HCT116 (cell line): ENCODE data around the gene IPCEF1. TPM values are rescaled to one million over a fixed set of nuclear protein-coding genes. Genes with fewer than 3 reads are reported as not detected.

Source experiments
- ATAC-seq: fragments of 200-7000 bp; cut with Tn5 transposase; 2 replicates; pipeline ENCODE4 v1.9.1; 2020; ENCODE audit warnings: mild to moderate bottlenecking, moderate library complexity
- BruUV-seq: library from RNA; stranded (reverse); fragments of 400-500 nt; replicated peaks from 2 replicates; lab custom pipeline; 2021; lab: Mats Ljungman, UMichigan
- CTCF ChIA-PET: fragments of 300-600 bp; sonication (Branson Sonifier 250); formaldehyde crosslinking; loops from one replicate; lab custom pipeline; 2021; ENCODE audit warnings: antibody characterized with exemption; lab: Charles Lee
- POLR2A ChIA-PET: fragments of 300-600, 350-600 bp; sonication (Branson Sonifier 250); formaldehyde crosslinking; loops from one replicate; lab custom pipeline; 2021; ENCODE audit warnings: antibody characterized with exemption; lab: Charles Lee
- RAD21 ChIA-PET, 2 experiments: fragments of 300-600 bp; sonication (Branson Sonifier 250); formaldehyde crosslinking; loops; one replicate each; lab custom pipeline; 2023; ENCODE audit warnings: low total read pairs in 2 of 2; ENCODE audit not compliant: uncharacterized antibody in 2 of 2, unreplicated experiment in 2 of 2, low non-redundant PET in 1 of 2; lab: Charles Lee
- DNase-seq: peaks from one replicate; pipeline ENCODE4 v3.0.0-alpha.2; 2010; ENCODE audit warnings: low read depth, low spot score
- H2AFZ ChIP-seq: fragments of 200-600 bp; shearing (Covaris generic), sonication (generic); 2 replicates; pipeline ENCODE4 v1.6.1; 2017; ENCODE audit warnings: low read depth, mixed run types, mixed read lengths, antibody characterized with exemption, low read length; ENCODE audit not compliant: poor library complexity, severe bottlenecking
- H3K27ac ChIP-seq: 2 replicates; pipeline ENCODE4 v1.5.1; 2012; ENCODE audit warnings: low read depth, low read length
- H3K27me3 ChIP-seq: fragments of 200-600 bp; sonication (generic); 2 replicates; pipeline ENCODE4 v1.6.1; 2016; ENCODE audit warnings: mixed run types, low read length, mixed read lengths; ENCODE audit not compliant: insufficient read depth
- H3K36me3 ChIP-seq, 2 experiments: fragments of 200-500 bp in 1 of 2; fragments of 200-600 bp in 1 of 2; sonication (Bioruptor generic) in 1 of 2; sonication (generic) in 1 of 2; 2 replicates each; pipeline versions ENCODE4 v1.5.1 to v1.6.1; 2014 to 2016; ENCODE audit warnings: low read length in 2 of 2, inconsistent platforms in 1 of 2, mixed read lengths in 1 of 2, mixed run types in 1 of 2; ENCODE audit not compliant: insufficient read depth in 2 of 2, control insufficient read depth in 1 of 2
- H3K4me1 ChIP-seq, 2 experiments: fragments of 200-600 bp in 1 of 2; sonication (generic) in 1 of 2; 2 replicates each; pipeline versions ENCODE4 v1.5.1 to v1.6.1; 2012 to 2017; ENCODE audit warnings: low read length in 2 of 2, inconsistent platforms in 1 of 2, mild to moderate bottlenecking in 1 of 2, mixed read lengths in 1 of 2, mixed run types in 1 of 2, moderate library complexity in 1 of 2; ENCODE audit not compliant: insufficient read depth in 2 of 2, control insufficient read depth in 1 of 2
- H3K4me2 ChIP-seq: fragments of 200-600 bp; sonication (generic); 2 replicates; pipeline ENCODE4 v1.6.1; 2017; ENCODE audit warnings: mixed run types, low read length, mixed read lengths
- H3K4me3 ChIP-seq, 2 experiments: fragments of 200-600 bp in 1 of 2; sonication (generic) in 1 of 2; replicated peaks in 1 of 2; 2 replicates each; pipeline ENCODE4 v1.5.1; 2011 to 2016; ENCODE audit warnings: low read length in 2 of 2, control low read depth in 1 of 2, low read depth in 1 of 2, mild to moderate bottlenecking in 1 of 2, mixed read lengths in 1 of 2, mixed run types in 1 of 2
- H3K79me2 ChIP-seq: fragments of 200-600 bp; sonication (generic); 2 replicates; pipeline ENCODE4 v1.6.1; 2017; ENCODE audit warnings: mild to moderate bottlenecking, mixed run types, low read length, moderate library complexity, mixed read lengths; ENCODE audit not compliant: insufficient read depth
- H3K9ac ChIP-seq: fragments of 200-600 bp; sonication (generic); 2 replicates; pipeline ENCODE4 v1.6.1; 2016; ENCODE audit warnings: low read length, mixed read lengths
- H3K9me2 ChIP-seq: fragments of 200-600 bp; sonication (generic), shearing (Covaris generic); 2 replicates; pipeline ENCODE4 v1.6.1; 2017; ENCODE audit warnings: mixed run types, mild to moderate bottlenecking, moderate library complexity; ENCODE audit not compliant: insufficient read depth
- H3K9me3 ChIP-seq, 2 experiments: fragments of 200-500 bp in 1 of 2; fragments of 200-600 bp in 1 of 2; sonication (Bioruptor generic) in 1 of 2; sonication (generic) in 1 of 2; 2 replicates each; pipeline ENCODE4 v1.6.1; 2014 to 2017; ENCODE audit warnings: low read length in 2 of 2, mixed read lengths in 2 of 2, inconsistent platforms in 1 of 2, low read depth in 1 of 2, mild to moderate bottlenecking in 1 of 2, mixed run types in 1 of 2, moderate library complexity in 1 of 2; ENCODE audit not compliant: control insufficient read depth in 1 of 2, insufficient read depth in 1 of 2
- H4K20me1 ChIP-seq: fragments of 200-600 bp; sonication (generic), shearing (Covaris generic); 2 replicates; pipeline ENCODE4 v1.6.1; 2017; ENCODE audit warnings: mixed run types, mild to moderate bottlenecking, moderate library complexity; ENCODE audit not compliant: insufficient read depth
- CBX3 ChIP-seq: IDR thresholded peaks from 2 replicates; pipeline ENCODE4 v1.6.1; 2012; ENCODE audit warnings: low read depth
- EGR1 ChIP-seq: IDR thresholded peaks from 2 replicates; pipeline ENCODE4 v1.6.1; 2012; ENCODE audit warnings: low read depth
- ELF1 ChIP-seq: IDR thresholded peaks from 2 replicates; pipeline ENCODE4 v1.6.1; 2012; ENCODE audit warnings: low read depth, borderline replicate concordance
- EZH2 ChIP-seq: fragments of 200-600 bp; sonication (generic); IDR thresholded peaks from 2 replicates; pipeline ENCODE4 v1.6.1; 2017; ENCODE audit warnings: antibody characterized with exemption, mixed run types
- EZH2phosphoT487 ChIP-seq: fragments of 200-600 bp; IDR thresholded peaks from 2 replicates; pipeline ENCODE4 v1.6.1; 2018; ENCODE audit warnings: antibody characterized with exemption, borderline replicate concordance
- FOSL1 ChIP-seq: IDR thresholded peaks from 2 replicates; pipeline ENCODE4 v1.6.1; 2012; ENCODE audit warnings: low read depth
- JUND ChIP-seq: IDR thresholded peaks from 2 replicates; pipeline ENCODE4 v1.6.1; 2012
- POLR2AphosphoS5 ChIP-seq: IDR thresholded peaks from 2 replicates; pipeline ENCODE4 v1.6.1; 2011; ENCODE audit warnings: mild to moderate bottlenecking, low read depth, low read length, moderate library complexity
- RAD21 ChIP-seq: IDR thresholded peaks from 2 replicates; pipeline ENCODE4 v1.6.1; 2012; ENCODE audit warnings: low read depth, mild to moderate bottlenecking
- SIN3A ChIP-seq: IDR thresholded peaks from 2 replicates; pipeline ENCODE4 v1.6.1; 2012; ENCODE audit warnings: low read depth
- SP1 ChIP-seq: IDR thresholded peaks from 2 replicates; pipeline ENCODE4 v1.6.1; 2012; ENCODE audit warnings: low read depth
- SRF ChIP-seq: IDR thresholded peaks from 2 replicates; pipeline ENCODE4 v1.6.1; 2012; ENCODE audit warnings: low read depth
- TCF7L2 ChIP-seq: IDR thresholded peaks from 2 replicates; pipeline ENCODE4 v1.7.0; 2011; ENCODE audit warnings: borderline replicate concordance, inconsistent platforms; ENCODE audit not compliant: insufficient read depth, insufficient read length; ENCODE audit errors: extremely low read depth
- YY1 ChIP-seq: IDR thresholded peaks from 2 replicates; pipeline ENCODE4 v1.6.1; 2011; ENCODE audit warnings: low read length, low read depth, moderate library complexity, mild to moderate bottlenecking; ENCODE audit not compliant: insufficient replicate concordance; ENCODE audit errors: extremely low read depth
- ZNF274 ChIP-seq: fragments of 200-500 bp; sonication (Bioruptor generic); IDR thresholded peaks from 2 replicates; pipeline ENCODE4 v1.6.1; 2014; ENCODE audit warnings: mild to moderate bottlenecking, low read depth, low read length, inconsistent platforms
- intact Hi-C: fragments of 100-400 bp; cut with micrococcal nuclease; formaldehyde crosslinking; loops from 2 replicates; pipeline ENCODE4 v1.10.0; 2022
- total RNA-seq: library from RNA; stranded (reverse); gene quantifications from one replicate; pipeline ENCODE4 v1.2.1, GENCODE V29; 2021; ENCODE audit not compliant: unreplicated experiment
- TF ChIP-seq, protein P1 (sequence below): IDR thresholded peaks from 2 replicates; pipeline ENCODE4 v1.6.1; 2011; ENCODE audit warnings: mild to moderate bottlenecking, low read length, moderate library complexity; ENCODE audit not compliant: insufficient replicate concordance; ENCODE audit errors: extremely low read depth
- TF ChIP-seq, protein P2 (sequence below): IDR thresholded peaks from 2 replicates; pipeline ENCODE4 v1.6.1; 2012
- TF ChIP-seq, protein P3 (sequence below): IDR thresholded peaks from 2 replicates; pipeline ENCODE4 v1.6.1; 2012; ENCODE audit warnings: low read depth
- TF ChIP-seq, protein P4 (sequence below): IDR thresholded peaks from 2 replicates; pipeline ENCODE4 v1.6.1; 2012

IPCEF1 gene
- total RNA-seq, 1 experiment from 2014 or later, result 0.32 TPM

DNA sequence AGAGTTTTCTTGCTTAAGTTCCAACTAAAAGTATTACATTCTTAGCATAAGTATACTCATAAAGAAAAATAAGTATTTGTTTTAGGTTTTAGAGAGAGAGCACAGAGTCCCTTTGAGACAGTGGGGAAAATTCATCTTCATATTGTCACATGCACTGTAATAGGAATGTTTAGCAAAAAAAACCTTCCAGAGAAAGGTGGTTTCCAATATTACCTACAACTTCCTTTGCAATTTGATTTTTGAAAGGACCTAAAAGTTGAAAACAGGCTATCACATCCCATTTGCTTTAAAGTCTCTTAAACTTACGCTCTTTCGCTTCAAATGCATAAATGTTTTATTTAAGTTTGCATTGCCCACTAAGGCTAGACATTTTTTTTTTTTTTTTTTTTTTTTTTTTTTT is 231.2 kb downstream of the IPCEF1 start:
- H4K20me1 ChIP-seq, result no peaks in the 10 kb centered on the region
- H2AFZ ChIP-seq, result no peak overlapping the region
- POLR2A ChIA-PET, result no interaction called here
- no peaks in the 10 kb centered on the region for H3K4me1 ChIP-seq
- H3K79me2 ChIP-seq, result no peaks in the 10 kb centered on the region
- H3K27me3 ChIP-seq, result no peaks in the 10 kb centered on the region
- TF ChIP-seq, protein P1, sequence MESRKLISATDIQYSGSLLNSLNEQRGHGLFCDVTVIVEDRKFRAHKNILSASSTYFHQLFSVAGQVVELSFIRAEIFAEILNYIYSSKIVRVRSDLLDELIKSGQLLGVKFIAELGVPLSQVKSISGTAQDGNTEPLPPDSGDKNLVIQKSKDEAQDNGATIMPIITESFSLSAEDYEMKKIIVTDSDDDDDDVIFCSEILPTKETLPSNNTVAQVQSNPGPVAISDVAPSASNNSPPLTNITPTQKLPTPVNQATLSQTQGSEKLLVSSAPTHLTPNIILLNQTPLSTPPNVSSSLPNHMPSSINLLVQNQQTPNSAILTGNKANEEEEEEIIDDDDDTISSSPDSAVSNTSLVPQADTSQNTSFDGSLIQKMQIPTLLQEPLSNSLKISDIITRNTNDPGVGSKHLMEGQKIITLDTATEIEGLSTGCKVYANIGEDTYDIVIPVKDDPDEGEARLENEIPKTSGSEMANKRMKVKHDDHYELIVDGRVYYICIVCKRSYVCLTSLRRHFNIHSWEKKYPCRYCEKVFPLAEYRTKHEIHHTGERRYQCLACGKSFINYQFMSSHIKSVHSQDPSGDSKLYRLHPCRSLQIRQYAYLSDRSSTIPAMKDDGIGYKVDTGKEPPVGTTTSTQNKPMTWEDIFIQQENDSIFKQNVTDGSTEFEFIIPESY, result no peak
- no peak for TF ChIP-seq SP1
- TF ChIP-seq, protein P2, sequence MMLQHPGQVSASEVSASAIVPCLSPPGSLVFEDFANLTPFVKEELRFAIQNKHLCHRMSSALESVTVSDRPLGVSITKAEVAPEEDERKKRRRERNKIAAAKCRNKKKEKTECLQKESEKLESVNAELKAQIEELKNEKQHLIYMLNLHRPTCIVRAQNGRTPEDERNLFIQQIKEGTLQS, result no peak
- no peak for TF ChIP-seq YY1
- no peak for TF ChIP-seq CBX3
- TF ChIP-seq RAD21, result no peak
- no peak for TF ChIP-seq SIN3A
- TF ChIP-seq POLR2AphosphoS5, result no peak
- TF ChIP-seq ZNF274, result no peak
- TF ChIP-seq ELF1, result no peak
- TF ChIP-seq, protein P3, sequence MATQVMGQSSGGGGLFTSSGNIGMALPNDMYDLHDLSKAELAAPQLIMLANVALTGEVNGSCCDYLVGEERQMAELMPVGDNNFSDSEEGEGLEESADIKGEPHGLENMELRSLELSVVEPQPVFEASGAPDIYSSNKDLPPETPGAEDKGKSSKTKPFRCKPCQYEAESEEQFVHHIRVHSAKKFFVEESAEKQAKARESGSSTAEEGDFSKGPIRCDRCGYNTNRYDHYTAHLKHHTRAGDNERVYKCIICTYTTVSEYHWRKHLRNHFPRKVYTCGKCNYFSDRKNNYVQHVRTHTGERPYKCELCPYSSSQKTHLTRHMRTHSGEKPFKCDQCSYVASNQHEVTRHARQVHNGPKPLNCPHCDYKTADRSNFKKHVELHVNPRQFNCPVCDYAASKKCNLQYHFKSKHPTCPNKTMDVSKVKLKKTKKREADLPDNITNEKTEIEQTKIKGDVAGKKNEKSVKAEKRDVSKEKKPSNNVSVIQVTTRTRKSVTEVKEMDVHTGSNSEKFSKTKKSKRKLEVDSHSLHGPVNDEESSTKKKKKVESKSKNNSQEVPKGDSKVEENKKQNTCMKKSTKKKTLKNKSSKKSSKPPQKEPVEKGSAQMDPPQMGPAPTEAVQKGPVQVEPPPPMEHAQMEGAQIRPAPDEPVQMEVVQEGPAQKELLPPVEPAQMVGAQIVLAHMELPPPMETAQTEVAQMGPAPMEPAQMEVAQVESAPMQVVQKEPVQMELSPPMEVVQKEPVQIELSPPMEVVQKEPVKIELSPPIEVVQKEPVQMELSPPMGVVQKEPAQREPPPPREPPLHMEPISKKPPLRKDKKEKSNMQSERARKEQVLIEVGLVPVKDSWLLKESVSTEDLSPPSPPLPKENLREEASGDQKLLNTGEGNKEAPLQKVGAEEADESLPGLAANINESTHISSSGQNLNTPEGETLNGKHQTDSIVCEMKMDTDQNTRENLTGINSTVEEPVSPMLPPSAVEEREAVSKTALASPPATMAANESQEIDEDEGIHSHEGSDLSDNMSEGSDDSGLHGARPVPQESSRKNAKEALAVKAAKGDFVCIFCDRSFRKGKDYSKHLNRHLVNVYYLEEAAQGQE, result no peak
- TF ChIP-seq EZH2phosphoT487, result no peak
- TF ChIP-seq TCF7L2, result no peak
- no peak for TF ChIP-seq EGR1
- TF ChIP-seq EZH2, result no peak
- TF ChIP-seq, protein P4, sequence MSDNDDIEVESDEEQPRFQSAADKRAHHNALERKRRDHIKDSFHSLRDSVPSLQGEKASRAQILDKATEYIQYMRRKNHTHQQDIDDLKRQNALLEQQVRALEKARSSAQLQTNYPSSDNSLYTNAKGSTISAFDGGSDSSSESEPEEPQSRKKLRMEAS, result no peak
- no peak for TF ChIP-seq FOSL1
- no peak for TF ChIP-seq SRF
- TF ChIP-seq JUND, result no peak
- no peak overlapping the region for H3K4me2 ChIP-seq
- RAD21 ChIA-PET, result no interaction called here
- no peak overlapping the region for H3K27ac ChIP-seq
- H3K36me3 ChIP-seq, result no peaks in the 10 kb centered on the region
- H3K9ac ChIP-seq, result no peak overlapping the region
- no peak for ATAC-seq
- intact Hi-C loops, result no loop called here
- no TSS peak for BruUV-seq
- no peak for DNase-seq
- H3K4me3 ChIP-seq, result no peak overlapping the region
- CTCF ChIA-PET, result no interaction called here
- H3K9me3 ChIP-seq, result no peaks in the 10 kb centered on the region; a peak in 1 of 4 replicates
- no peaks in the 10 kb centered on the region for H3K9me2 ChIP-seq
